GM15510 (cell line): ENCODE results near the gene KCNQ1OT1.

Source experiments
- POLR2A ChIP-seq: IDR thresholded peaks from 3 replicates; pipeline ENCODE4 v1.6.1; 2011; ENCODE audit warnings: borderline replicate concordance; ENCODE audit not compliant: insufficient read length; ENCODE audit errors: extremely low read depth

KCNQ1OT1 gene

DNA sequence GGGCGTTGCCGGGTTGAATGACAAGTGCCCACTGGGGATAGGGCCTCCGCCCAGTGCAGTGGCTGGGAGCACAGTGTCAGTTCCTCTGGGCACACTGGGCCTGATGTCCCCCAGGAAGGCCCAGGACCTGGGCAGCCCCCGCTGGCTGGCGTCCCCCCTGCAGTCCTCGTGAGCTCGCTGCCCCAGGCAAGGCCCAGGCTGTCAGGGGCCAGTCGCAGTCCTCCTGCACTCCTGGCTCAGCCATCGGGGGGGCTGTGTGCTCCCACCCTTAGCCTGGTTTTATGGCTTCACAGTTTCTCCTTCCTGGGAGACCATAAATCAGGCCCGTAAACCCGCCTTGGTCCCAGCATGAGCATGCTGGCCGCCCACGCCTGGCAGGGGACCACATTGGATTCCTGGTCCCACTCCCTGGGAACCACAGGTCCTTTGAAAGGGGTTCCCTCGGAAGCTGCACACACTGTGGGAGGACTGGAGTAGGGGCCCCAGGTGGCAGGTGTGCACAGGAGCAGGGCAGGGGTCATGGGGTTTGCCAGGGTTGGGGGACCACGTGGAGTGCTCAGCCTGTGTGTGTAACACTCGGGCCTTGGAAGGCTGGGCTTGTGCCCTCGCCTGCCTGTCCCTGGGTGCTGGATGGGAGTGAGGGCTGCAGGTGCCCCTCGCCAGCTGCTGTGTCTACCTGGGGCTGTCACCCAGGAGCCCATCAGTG, 113.6 kb downstream of the KCNQ1OT1 start:
- no peak for TF ChIP-seq POLR2A

DNA sequence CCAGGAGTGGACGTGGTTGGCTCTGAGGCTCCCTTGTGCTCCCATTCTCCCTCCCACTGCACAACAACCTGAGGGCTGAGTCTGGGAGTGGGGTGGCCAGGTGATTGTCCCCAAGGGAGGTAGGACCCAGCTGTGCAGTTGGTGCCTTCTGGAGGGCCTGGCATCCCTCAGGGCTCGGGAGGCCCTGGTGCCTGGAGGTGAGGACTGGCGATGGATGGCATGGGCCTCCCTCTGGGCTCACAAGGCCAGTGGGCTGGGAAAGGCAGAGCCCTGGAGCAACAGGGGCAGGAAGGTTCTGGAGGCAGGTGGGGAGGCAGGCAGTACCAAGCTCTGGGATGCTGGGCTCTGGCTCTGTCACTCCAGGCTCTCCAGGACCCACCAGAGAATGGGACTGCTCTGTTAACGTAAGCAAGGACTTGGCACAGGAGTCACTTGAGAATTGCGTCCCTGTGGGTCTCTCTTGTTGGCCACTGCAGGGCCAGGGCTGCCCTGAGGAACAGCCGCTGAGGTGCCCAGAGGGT, 114.2 kb downstream of the KCNQ1OT1 start:
- TF ChIP-seq POLR2A: no peak

GRCh38 chr11:2584812-2585565, 114.8 kb downstream of the KCNQ1OT1 start:
- TF ChIP-seq POLR2A: no peak

GRCh38 chr11:2584434-2584811, 115.4 kb downstream of the KCNQ1OT1 start:
- no peak for TF ChIP-seq POLR2A

- TF ChIP-seq POLR2A: no peak
Measured at GRCh38 chr11:2583605-2583958, 116.2 kb downstream of the KCNQ1OT1 start.

- TF ChIP-seq POLR2A: no peak
Measured at GRCh38 chr11:2582946-2583604, 116.7 kb downstream of the KCNQ1OT1 start.

GRCh38 chr11:2582351-2582945, 117.3 kb downstream of the KCNQ1OT1 start:
- no peak for TF ChIP-seq POLR2A

DNA sequence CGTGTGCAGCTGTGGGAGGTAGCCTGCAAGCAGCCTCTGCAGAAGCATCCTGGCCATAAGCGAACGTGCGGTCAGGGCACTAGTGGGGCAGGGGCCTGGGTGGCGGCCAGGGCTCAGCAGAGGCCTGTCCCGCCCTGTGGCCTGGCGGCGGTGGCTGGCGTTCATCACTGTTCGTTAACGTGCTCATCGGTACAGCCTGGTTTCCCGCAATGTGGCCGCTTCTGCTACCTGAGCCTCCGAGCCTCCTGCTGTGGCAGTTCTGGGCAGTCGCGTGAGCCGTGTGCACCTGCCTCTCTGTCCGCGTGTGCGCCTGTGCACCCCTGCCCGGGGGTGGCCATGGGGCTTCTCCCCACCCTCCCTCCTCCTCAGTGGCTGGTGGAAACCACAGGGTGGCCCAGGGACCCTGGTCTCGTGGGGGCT, 117.9 kb downstream of the KCNQ1OT1 start:
- TF ChIP-seq POLR2A: no peak

GRCh38 chr11:2581151-2581930, 118.5 kb downstream of the KCNQ1OT1 start:
- no peak for TF ChIP-seq POLR2A

GRCh38 chr11:2580571-2581001, 119.2 kb downstream of the KCNQ1OT1 start:
- TF ChIP-seq POLR2A: no peak

- TF ChIP-seq POLR2A: no peak
Measured at GRCh38 chr11:2580061-2580421, 119.8 kb downstream of the KCNQ1OT1 start.

DNA sequence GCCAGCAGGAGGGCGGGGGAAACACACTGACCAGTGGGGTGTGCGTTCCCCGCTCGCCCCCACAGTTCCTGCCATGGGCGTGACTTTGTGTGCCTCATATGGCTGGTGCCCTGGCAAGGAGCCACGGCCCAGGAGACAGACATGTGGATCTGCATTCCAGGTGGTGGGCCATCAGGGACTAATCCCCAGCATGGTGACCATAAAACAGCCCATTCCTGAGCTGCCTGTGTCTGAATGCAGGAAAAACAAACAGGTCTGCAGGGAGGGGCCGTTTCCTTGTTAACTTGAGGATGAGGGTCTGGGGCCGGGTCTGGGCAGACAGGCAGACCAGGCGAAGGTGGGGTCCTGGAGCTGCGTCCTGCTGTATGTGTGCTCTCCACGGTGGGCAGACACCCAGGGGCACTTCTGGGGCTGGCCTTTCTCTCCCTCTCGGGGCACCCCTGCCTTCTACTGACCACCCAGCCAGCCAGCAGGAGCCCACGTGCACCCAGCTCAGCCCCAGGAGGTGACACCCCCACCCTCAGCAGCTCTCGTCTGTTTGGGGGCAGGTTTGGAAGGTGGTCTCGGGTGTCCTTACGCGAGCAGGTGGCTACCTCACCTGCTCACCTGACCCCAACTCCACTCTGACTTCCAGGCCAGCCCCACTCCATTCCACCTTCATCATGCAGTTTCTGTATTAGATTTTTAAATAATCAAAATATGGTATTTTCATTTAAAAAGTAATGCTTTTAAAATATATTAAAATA, 120.3 kb downstream of the KCNQ1OT1 start:
- no peak for TF ChIP-seq POLR2A

- no peak for TF ChIP-seq POLR2A
Measured at GRCh38 chr11:2578929-2579270, 120.9 kb downstream of the KCNQ1OT1 start.
